ENCODE data around the gene SYT6. TPM values are rescaled to one million over a fixed set of nuclear protein-coding genes. Genes with fewer than 3 reads are reported as not detected.
A peak's percentile ranks its signal among the peaks of the same experiment; 100 is the strongest.

SYT6 gene
- total and polyA plus RNA-seq, 10 of the 15 experiments (the other 5 are each of a cell fraction or from before 2014, with no cell fraction given) = 0.05 to 0.39 TPM; not detected in 8

- TF ChIP-seq, protein P1, sequence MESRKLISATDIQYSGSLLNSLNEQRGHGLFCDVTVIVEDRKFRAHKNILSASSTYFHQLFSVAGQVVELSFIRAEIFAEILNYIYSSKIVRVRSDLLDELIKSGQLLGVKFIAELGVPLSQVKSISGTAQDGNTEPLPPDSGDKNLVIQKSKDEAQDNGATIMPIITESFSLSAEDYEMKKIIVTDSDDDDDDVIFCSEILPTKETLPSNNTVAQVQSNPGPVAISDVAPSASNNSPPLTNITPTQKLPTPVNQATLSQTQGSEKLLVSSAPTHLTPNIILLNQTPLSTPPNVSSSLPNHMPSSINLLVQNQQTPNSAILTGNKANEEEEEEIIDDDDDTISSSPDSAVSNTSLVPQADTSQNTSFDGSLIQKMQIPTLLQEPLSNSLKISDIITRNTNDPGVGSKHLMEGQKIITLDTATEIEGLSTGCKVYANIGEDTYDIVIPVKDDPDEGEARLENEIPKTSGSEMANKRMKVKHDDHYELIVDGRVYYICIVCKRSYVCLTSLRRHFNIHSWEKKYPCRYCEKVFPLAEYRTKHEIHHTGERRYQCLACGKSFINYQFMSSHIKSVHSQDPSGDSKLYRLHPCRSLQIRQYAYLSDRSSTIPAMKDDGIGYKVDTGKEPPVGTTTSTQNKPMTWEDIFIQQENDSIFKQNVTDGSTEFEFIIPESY (IDR thresholded peaks at IDR 0.05) = no peak
- TF ChIP-seq SP1 (IDR thresholded peaks at IDR 0.05; ENCODE audit: low read depth, low read length) (no peak), FOS (IDR thresholded peaks at IDR 0.05; ENCODE audit: borderline replicate concordance, extremely low read depth, insufficient read length) (no peak), SPI1 (IDR thresholded peaks at IDR 0.05; ENCODE audit: borderline replicate concordance, insufficient read depth, low read depth, low read length) (0 out of 2 replicates have a peak, but pooled peaks have one; percentile 7), HCFC1 (IDR thresholded peaks at IDR 0.05; ENCODE audit: low read length) (no peak), SUPT20H (IDR thresholded peaks at IDR 0.05; ENCODE audit: borderline replicate concordance, control insufficient read depth, low read depth, low read length) (no peak), HDGF (IDR thresholded peaks at IDR 0.05) (no peak)
These were observed 77.4 kb downstream of the SYT6 start (continued) for GRCh38 chr1:114076308-114076707.

DNA sequence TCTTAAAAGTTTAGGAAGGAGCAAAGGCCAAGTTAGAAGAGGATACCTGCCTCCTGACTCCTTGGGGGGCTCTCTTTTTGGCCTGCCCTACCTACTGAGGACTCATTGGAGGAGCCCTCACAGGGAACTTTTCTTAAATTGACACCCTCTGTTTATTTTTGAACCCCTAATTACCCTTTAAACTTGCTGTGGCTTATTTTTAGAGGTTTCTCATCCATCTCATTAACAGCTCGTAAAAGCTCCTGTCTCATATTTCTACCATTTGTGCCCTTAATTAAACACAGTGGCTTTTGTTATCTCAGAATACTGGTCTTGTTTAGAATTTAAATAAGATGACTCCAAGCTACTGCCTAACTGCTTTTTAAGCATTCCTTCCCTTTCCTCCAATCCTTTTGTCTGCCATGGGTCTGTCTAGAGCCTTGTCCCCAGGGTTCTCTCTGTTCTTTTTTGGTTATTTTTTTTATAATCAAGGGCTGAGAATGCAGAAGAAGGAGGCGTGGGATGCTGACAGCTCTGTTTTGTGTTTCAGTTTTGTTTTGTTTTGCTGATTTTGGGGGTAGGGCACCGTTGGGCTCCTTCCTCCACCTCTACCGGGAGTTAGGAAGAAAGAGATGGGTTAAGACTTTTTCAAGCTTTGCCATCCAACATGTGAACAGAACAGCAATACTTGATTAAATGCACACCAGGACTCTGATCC, 78.0 kb downstream of the SYT6 start:
- Histone ChIP-seq H3K36me3 (ENCODE audit: control insufficient read depth in 2 of 2, insufficient read depth in 2 of 2, low read length in 1 of 2) (no peaks in the 10 kb centered on the region), H2AFZ (ENCODE audit: control insufficient read depth, low read depth, low read length) (peak overlapping the region; percentile 46), H3K27me3 (replicated peaks in 1 of 2; ENCODE audit: control insufficient read depth in 2 of 2, insufficient read depth in 2 of 2, low read length in 1 of 2) (no peaks in the 10 kb centered on the region), H3K9me3 (replicated peaks; ENCODE audit: control insufficient read depth, insufficient read depth, low read length) (peaks cover 9% of the 10 kb centered on the region), H3K27ac (ENCODE audit: control insufficient read depth, insufficient read depth) (no peak overlapping the region), H3K9ac (ENCODE audit: control insufficient read depth, insufficient read depth, low read length) (peak overlapping the region; percentile 4; the same call in 1 of the 2 replicates), H3K4me2 (ENCODE audit: control insufficient read depth, insufficient read depth) (peak overlapping the region; percentile 35), H4K20me1 (ENCODE audit: control insufficient read depth, insufficient read depth) (no peaks in the 10 kb centered on the region), H3K4me1 (ENCODE audit: control insufficient read depth, insufficient read depth, low read length) (peaks cover 9% of the 10 kb centered on the region; the same call in 1 of the 2 replicates), H3K4me3 (no peak overlapping the region), H3K79me2 (ENCODE audit: control insufficient read depth, insufficient read depth, low read length) (no peaks in the 10 kb centered on the region)
- CTCF ChIA-PET = interaction anchor here (0.7 to 2.1 kb wide), 6 partner anchors 55 to 207 kb away, joined by 3 to 10 read pairs (median 4); partner anchors contain the start of gene OLFML3
- in situ Hi-C loops (cut with MboI) = no loop called here
- TF ChIP-seq MEF2B (IDR thresholded peaks at IDR 0.05; ENCODE audit: partially characterized antibody, poor library complexity, severe bottlenecking) (peak; percentile 24), MTA2 (IDR thresholded peaks at IDR 0.05; ENCODE audit: low read depth) (peak; percentile 86), IKZF2 (IDR thresholded peaks at IDR 0.05) (0 out of 4 replicates have a peak, but pooled peaks of 1 of the 2 experiments have one; percentile 9), TBL1XR1 (IDR thresholded peaks at IDR 0.05; ENCODE audit: low read depth, low read length) (0 out of 2 replicates have a peak, but pooled peaks have one; percentile 5), GATAD2B (conservative IDR thresholded peaks at IDR 0.05; ENCODE audit: low read depth) (no peak)
- POLR2A ChIA-PET = no interaction called here
- RAD21 ChIA-PET (ENCODE audit: unreplicated experiment) = interaction anchor here (0.6 to 1.8 kb wide), 7 partner anchors 16 to 1440 kb away, joined by 3 to 5 read pairs (median 4); partner anchors contain the start of genes HIPK1 and OLFML3
- FAIRE-seq (no peak), ATAC-seq (peak; percentile 52), DNase-seq (ENCODE audit: low read depth, low spot score) (peak; percentile 17)
- no TSS peak for BruUV-seq (replicated peaks)
- SMC1A ChIA-PET (ENCODE audit: uncharacterized antibody, unreplicated experiment) = interaction anchor here (0.8 to 1.6 kb wide), 9 partner anchors 8 to 207 kb away, joined by 3 to 5 read pairs (median 4); partner anchors contain the start of gene OLFML3
- 11% methylated on average over 4 of the region's 4 CpGs for WGBS (ENCODE audit: insufficient coverage, insufficient replicate concordance, low lambda C conversion rate, missing lambda C conversion rate)
- intact Hi-C loops (cut with micrococcal nuclease; ENCODE audit: unreplicated experiment) = no loop called here

All from GM12878 (cell line).